Retinal pigment epithelial cell (primary cell): ENCODE data around the gene PPIL6.

Experiments
- DNase-seq: peaks from one replicate; pipeline ENCODE4 v3.0.0-alpha.2; 2010; ENCODE audit warnings: low read depth
- H3K4me3 ChIP-seq: 2 replicates; pipeline ENCODE4 v1.5.1; 2011; ENCODE audit warnings: mild to moderate bottlenecking, low read length, control low read depth, moderate library complexity
- CTCF ChIP-seq: conservative IDR thresholded peaks from 2 replicates; pipeline ENCODE4 v1.5.1; 2011; ENCODE audit warnings: low read depth, low read length, control low read depth, inconsistent platforms

The PPIL6 gene

GRCh38 chr6:109443425-109443950 lies 3.1 kb upstream of the PPIL6 start:
- TF ChIP-seq CTCF = no peak
- no peak overlapping the region for H3K4me3 ChIP-seq
- no peak for DNase-seq

GRCh38 chr6:109442393-109442924 lies 2.0 kb upstream of the PPIL6 start:
- no peak for TF ChIP-seq CTCF
- no peak for DNase-seq
- no peak overlapping the region for H3K4me3 ChIP-seq

GRCh38 chr6:109441069-109441816 lies 815 bp upstream of the PPIL6 start:
- H3K4me3 ChIP-seq = peak overlapping the region; percentile 60
- TF ChIP-seq CTCF = peak; percentile 30
- DNase-seq = no peak

- TF ChIP-seq CTCF = no peak
Observed at GRCh38 chr6:109436041-109436440, 4.4 kb downstream of the PPIL6 start.

GRCh38 chr6:109434456-109434855 lies 6.0 kb downstream of the PPIL6 start:
- no peak for TF ChIP-seq CTCF
- no peak for DNase-seq
- no peak overlapping the region for H3K4me3 ChIP-seq

More at GRCh38 chr6:109436041-109436440, 4.4 kb downstream of the PPIL6 start:
- H3K4me3 ChIP-seq = no peak overlapping the region
- DNase-seq = no peak

- no peak overlapping the region for H3K4me3 ChIP-seq
- DNase-seq = no peak
- no peak for TF ChIP-seq CTCF
Observed at GRCh38 chr6:109429496-109429895, 10.9 kb downstream of the PPIL6 start.
